Left renal cortex interstitium (tissue), 4 donors: Measurements from ENCODE around the gene PARVA. TPM values are rescaled to one million over a fixed set of nuclear protein-coding genes. Genes with fewer than 3 reads are reported as not detected.
"Not testable (repeated sequence)": the region's sequence is repeated elsewhere in the genome, so short reads cannot be mapped to it uniquely, and the experiment has no call there.

ENCODE experiments used
- DNase-seq, 4 donors: peaks; one replicate each; pipeline ENCODE4 v3.0.0-alpha.2; 2013; ENCODE audit warnings: low read depth in 4 of 4, low spot score in 2 of 4, missing footprints in 1 of 4
- polyA plus RNA-seq, 4 donors: library from polyadenylated mRNA; unstranded; fragments of 120-200 nt; gene quantifications; one replicate each; pipeline ENCODE4 v1.2.1, GENCODE V29; 2013; ENCODE audit not compliant: insufficient read length in 4 of 4

Gene PARVA
- polyA plus RNA-seq, 4 donors: 104 to 120 (median 116) TPM

DNA sequence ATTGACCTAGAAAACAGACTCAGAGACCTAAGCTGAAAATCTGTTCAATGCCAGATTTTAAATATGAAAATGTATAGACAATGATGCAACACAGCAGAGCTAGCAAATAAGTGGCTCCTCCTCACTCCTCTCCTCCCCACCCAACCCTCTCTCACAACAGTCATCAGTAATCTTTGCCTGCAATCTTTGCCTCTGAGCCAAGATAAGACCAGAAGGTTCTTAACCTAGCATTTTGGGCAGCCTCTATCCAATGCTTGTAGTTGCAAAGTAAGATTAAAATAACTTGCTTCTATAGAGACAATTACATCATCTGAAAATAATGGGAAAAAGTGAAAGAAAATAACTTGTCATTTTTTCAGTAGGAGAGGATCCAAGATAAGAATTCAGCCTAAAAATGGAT lies 117.3 kb downstream of the PARVA start:
- DNase-seq: no peak

DNA sequence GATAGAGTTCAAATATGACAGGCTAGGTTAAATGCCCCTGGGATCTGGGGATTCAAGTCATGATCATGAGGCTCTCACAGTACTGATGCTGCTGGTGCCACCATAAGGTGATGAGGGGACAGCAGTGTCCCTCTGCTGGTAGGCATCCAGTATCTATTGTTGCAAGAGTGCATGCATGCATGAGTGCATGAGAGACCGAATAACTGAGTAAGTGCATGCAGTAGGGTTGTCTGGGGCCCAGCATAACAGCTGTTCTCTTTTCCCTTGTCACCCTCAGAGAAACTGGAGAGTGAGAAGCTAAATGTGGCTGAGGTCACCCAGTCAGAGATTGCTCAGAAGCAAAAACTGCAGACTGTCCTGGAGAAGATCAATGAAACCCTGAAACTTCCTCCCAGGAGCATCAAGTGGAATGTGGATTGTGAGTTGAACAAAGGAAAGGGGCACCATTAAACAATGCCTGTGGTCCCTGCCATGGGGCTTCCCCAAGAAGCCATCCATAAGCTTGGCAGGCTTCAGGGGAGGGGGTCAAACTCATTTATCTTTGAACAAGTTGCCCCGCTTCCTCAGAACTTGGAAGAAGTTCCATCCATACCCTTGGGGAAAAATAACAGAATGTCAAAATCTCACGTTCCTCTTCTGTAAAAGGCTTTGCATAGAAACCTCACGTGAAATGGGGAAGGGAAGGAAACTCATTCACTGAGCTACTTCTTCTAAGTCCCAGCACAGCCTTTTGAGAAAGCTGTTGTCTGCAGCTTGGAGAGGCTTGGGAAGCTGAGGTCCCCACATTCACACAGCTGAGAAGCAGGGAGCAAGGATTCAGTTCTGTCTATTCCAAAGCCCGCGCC lies 119.0 kb downstream of the PARVA start:
- DNase-seq: no peak

DNA sequence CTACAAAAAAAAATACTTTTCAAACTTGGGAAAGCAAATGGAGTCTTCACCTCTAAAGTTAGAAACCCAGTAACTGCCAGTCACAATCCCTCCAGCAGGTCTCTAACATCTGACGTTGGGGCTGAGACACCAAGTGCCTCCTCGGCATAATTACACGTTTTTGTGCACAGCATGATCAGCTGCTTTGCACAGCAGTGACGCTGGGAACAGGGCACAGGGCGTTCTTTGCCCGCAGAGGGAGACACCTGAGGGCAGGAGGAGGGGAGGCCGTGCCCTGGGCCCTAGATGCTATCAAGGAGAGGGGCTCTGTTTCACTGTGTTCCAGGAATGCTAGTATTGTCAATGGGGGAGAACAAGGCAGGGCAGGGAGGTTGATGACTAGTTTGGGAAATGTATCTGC lies 120.1 kb downstream of the PARVA start:
- DNase-seq: no peak

DNA sequence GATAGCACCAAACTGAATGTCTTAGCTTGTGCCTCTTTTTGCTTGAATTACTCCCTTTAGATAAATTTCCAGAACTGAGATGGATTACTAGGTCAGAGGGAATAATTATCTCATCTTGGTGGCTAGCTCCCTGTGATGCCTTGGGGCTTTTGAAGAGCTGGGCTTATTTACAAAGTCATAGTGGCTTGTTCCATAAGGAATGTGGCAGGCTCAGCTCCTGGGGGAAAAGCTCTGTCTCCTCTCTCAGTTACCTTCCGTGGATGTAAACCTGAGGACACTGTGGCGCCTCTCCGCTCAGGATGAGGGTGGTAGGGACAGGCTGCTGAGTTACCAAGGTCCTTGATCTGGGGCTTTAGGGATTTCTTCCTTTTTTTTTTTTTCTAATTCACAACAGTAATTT lies 121.7 kb downstream of the PARVA start:
- DNase-seq: no peak

DNA sequence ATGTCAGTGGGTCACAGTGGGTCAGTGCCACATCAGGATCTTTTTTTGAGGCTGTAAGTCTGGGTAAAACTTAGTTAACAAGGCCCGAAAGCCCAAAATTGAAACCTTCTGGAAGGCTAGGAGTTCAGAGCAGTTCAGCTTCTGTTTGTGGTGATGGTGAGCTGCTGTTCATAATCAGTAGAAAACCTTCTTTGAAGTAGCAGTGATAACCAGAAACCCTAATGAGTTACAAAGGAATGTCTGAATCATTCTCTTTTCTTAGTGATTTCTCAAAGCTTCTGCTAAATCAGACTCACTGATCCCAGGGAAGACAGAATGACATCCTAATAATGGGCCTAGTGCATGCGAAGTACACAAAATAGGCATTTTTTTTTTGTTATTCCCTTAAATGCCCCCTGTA lies 124.7 kb downstream of the PARVA start:
- DNase-seq: no peak

DNA sequence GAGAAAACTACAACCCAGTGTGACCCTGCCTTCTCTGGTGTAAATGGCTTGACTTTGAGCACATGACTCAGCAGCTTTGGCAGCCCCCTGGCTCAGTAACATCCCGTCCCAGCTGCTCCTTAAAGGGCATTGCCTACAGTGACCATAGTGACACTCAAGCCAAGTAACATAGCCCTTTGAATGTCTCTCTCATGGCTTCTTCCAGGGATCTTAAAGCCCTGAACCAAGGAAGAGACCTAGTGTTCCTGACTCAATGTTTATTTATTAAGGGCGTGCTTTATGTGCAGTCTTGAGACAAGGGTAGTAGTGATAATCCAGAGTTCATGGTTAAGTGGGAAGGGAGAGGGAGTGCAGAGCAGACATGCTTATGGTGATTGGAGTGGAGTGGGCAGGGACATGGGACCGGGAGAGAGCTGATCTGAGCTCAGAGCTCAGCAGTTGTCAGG lies 125.7 kb downstream of the PARVA start:
- no peak for DNase-seq

DNA sequence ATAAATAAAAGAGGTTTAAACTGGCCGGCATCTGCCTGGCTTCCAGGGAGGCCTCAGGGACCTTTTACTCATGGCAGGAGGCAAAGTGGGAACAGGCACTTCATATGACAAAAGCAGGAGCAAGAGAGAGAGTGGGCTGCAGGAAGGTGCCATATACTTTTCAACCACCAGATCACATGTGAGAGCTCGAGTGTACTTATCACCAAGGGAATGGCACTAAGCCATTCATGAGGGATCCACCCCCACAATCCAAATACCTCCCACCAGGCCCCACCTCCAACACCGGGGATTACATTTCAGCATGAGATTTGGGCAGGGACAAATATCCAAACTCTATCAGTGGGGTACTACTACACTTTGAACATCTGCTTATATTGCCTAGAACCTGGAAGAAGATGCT lies 126.5 kb downstream of the PARVA start:
- DNase-seq: no peak

DNA sequence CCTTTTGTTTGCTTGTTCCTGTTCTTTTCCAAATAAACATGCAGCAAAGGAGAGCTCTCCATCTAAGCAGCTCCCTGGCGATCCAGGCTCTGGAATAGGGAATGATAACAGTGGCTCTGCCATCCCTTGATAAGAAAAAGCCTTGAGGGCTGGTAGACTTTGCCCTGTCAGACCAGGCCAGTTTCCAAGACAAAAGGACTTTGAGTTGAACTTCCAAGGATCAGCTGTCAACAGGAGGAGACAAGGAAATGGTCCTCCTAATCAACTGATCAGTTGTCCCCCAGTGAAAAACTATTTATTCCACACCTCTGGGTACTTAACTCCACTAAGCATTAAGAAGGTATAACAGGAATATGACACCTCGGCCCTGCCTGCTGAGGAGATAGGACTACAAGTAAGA lies 127.8 kb downstream of the PARVA start:
- DNase-seq: no peak

DNA sequence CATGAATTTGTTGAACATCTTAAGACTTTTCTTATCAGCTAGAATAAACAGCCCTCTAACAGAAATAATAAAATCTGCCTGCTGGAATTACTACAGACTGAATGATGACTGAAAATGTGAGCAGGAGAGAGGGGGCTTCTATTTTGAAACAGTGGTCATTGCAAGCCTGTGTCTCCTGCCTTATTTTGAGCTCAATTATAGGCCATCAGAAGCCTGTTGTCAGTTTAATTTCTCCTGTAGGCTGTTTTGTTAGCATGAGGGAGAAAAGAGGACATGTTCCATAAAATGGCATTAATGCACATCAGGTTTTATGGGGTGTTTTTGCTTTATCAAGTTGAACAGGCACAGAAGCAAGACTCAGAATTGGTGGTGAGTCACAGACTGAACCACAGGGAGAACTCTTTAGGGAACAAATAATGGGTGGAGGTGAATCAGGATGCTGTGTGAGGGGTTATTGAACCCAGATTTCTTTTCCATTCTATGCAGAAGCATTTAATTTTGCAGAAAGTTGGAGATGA lies 129.1 kb downstream of the PARVA start:
- no peak for DNase-seq

DNA sequence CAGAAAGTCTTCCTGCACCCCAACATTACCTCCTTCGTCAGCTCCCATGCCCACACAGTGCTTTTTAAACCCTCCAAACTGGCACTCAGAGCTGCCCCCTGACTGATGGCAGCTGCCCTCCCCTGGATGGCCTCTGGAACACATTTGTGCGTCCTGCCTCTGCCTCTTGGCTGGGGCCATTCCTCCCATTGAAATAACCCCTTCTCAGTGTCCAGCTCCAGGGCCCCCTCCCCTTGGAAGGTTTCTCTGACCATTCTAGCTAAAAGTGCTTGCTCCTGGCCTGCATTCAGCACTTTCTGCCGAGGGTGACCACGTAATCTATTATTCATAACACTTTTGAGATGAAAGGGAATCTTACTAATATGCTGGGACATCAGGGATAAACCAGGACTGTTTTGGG lies 130.0 kb downstream of the PARVA start:
- DNase-seq: no peak

DNA sequence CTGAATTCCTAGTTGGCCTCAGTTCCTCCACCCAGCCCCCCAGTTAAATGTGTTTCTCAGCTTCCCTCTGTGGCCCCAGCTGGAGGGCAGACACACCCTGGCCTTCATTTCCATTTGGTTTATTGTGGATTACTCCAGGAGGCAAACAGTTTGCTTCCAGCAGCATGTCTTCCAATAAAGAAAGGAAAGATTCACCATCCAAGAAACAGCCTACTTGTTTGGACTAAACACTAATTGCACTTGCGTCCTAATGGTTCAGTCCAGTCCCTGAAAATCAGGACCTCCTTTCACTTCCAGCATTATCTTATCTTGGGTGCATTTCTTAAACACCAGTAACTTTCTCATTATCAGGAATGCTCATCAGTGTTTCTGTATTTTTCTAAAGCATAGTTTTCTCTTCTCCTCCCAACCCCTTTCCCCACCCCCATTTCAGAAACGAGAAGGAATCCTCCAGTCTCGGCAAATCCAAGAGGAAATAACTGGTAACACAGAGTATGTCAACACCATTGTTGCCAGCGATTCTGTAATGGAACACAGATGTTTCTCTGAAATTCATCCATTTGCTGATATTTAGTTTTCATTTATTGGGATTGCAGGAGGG lies 130.9 kb downstream of the PARVA start:
- no peak for DNase-seq

DNA sequence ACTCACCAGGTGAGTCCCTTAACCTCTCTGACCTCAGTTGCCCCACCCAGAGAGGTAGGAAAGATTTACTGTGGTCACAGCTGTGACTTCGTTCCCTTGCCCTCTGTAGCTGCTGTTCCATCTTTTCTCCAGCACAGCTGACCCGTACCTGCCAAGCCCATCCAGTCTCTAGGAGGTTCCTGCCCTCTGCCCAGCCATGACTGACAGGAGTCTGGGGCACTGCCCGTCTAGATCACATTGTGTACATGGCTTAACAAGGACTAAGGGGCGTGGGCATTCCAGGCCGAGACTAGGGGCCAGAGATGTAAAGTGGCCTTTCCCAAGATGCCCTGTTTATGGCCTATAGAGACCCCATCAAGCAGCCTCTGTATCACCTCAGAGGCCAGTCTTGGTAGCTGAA lies 132.0 kb downstream of the PARVA start:
- DNase-seq: no peak

DNA sequence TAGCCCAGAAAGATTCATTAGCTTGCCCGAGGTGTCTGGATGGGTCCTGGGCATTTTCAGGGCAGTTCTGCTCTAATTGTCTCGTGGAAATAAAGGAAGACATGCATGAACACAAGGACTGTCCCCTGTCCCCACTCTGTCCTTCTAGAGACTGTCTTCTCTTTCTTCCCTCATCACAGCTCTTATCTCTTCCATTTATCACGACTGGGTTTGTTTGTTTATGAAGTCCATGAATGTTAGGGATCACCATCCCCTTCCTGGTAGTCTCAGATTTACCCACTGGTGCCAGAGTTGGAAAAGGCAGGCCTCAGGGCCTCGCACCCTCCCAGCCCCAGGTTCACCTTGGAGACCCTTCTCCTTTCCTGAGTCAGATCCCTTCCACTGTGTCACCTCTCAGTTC lies 134.8 kb downstream of the PARVA start:
- DNase-seq: no peak

DNA sequence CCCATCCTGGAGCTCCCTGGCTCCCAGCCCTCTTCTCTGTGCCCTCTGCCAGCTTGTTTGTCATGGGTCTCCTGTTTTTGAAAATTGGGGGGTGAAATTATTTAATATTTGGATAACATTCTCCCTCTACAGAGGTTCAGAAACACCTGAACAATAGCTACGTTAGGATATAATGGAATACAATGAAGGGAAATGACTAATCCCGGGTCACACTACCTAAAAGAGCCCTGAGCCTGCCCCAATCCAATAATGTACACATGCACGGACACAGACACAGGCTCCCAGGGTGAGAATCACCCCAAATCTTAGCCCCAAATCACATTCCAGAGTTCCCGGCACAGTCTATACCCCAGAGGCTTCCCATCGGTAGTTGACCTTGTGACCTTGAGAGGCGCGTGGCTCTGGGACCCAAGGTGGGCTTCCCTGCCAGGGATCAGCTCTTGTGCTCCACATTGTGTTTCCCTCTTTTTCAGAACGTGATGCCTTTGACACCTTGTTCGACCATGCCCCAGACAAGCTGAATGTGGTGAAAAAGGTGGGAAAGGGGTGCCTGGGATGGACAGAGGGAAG lies 135.5 kb downstream of the PARVA start:
- DNase-seq: no peak

DNA sequence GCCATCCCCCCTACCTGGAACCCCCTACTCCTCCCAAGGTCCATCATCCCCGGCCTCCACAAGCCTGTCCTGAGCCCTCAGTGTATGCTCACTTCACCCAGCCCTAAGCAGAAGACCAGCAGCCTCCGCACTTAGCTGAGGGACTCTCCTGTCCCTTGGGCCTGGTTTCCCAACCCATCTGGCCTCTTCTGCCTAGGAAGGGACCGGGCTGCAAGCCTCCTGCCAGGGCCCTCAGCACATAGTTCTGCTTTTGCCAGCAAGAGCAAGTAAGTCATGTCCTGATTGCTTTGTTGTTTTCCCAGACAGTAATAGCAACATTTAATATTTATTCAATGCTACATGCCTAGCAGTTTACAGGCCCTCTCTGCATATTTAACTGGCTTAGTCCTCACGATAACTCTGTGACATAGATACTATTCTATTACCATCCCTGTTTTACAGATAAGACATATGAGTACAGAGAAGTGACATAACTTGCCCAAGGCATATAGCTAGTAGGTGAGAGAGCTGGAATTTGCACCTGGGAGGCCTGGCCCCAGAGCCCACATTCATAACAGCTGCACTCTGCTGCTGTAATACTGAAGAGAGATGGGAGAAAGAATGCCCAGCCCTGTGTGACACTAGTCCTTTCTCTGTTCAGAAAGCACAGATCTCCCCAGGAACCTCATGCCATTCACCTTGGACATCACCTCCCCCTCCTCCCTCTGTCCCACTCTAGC lies 139.2 kb downstream of the PARVA start:
- DNase-seq: no peak

DNA sequence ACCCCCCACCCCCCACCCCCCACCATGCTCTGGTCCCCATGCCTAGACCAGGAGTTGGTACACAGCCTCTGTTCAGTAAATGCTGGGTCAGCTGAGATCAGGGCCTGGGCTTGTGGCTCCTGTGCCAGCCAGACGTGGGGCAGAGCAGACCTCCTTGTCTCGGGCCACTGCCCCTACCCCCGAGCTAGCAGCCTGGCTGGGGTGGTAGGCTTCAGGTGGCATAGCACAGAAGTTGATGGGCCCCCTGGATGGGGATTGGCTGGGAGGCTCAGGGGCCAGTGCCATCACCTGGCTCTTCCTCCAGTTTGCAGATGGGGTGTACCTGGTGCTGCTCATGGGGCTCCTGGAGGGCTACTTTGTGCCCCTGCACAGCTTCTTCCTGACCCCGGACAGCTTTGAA lies 139.9 kb downstream of the PARVA start:
- DNase-seq: no peak

DNA sequence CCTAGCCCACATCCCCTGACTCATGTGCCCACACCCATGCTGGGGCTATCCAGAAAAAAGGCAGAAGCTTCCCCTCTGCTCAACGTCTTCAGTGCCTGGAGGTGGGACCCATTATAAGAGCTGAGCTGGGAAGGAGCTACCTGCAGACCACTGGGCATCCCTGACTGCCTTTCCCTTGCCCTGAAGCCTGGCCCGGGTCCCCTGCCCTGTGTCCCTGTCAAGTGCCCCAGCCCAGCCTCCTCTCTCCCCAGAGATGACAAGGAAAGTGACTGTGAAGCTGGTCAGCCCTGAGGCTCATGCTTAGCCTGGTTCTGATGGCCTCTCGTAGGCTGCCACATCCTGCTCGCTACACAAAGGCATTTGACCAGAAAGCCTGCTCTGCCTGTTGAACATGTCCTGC lies 140.4 kb downstream of the PARVA start:
- no peak for DNase-seq

DNA sequence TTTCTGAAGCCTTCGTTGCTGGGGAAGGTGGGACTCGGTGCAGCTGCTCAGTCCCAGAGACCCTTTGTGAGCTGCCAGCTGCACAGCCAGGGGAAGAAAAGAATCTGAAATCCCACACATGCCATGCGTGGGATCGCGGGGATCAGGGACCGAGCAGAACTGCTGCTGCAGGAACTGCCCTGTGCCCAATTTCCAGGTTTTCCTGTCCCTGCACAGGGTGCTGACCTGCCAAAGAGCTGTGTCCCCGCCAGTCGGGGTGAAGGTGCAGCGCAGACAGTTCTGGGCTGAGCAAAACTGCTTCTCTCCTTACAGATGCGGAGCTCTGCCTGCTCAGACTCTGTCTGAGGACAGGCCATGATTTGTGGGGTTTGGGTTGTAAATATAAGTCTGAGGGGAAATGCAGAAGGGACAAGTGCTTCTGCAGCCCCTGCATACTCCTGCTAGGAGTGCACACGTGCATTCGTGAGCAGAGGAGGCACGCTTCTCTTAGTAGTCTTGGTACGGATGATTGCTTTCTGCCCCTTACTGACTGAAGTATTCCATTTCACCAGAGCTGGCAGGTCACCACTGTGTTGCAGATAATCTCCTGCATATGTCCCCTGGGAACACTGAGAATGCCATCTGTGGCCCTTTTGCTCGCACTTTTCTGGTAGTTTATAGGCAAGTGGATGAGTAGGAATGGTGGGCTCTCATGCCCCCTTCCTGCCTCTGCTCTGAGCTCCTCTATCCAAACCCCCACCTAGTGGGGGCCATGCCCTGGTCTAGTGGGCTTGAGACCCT lies 141.4 kb downstream of the PARVA start:
- no peak for DNase-seq

DNA sequence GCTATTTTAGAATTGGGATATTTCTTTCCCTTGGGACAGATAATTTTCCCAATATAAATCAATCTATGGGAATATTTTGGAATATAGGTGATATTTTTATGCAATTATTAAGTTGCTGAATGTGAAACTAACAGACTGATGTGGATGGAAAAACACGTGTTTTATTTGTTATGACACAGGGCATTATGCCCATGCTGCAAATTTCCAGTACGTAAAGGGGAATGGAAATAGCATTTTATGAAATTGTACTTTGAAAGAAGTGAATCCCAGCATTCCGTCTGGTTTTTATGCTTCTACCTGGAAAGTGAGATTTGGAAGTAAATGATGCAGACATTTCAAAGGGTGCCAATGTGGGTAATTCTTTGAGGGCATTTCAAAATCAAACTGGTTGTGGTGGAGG lies 142.7 kb downstream of the PARVA start:
- DNase-seq: no peak

DNA sequence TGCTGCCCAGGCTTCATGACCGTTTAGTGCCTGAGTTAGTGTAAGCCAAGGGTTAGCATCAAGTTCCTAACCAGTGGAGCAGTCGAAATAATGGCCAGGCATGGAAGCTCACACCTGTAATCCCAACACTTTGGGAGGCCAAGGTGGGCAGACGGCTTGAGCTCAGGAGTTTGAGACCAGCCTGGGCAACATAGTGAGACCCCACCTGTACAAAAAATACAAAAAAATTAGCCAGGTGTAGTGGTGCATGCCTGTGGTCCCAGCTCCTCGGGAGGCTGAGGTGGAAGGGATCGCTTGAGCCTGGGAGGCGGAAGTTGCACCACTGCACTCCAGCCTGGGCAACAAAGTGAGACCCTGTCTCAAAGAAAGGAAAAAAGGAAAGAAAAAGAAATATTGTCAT lies 143.2 kb downstream of the PARVA start:
- not testable (repeated sequence) for DNase-seq
